Neural progenitor cell (in vitro differentiated cells): ENCODE measurements around the gene AIP. TPM values are rescaled to one million over a fixed set of nuclear protein-coding genes. Genes with fewer than 3 reads are reported as not detected.

ENCODE experiments used
- DNase-seq: peaks from one replicate; pipeline ENCODE4 v3.0.0-alpha.2; 2016; ENCODE audit warnings: low spot score
- H2AFZ ChIP-seq: fragments of 200-600 bp; sonication (generic); replicated peaks from 2 replicates; pipeline ENCODE4 v1.6.1; 2016; ENCODE audit warnings: antibody characterized with exemption
- H3F3A ChIP-seq: fragments of 200-600 bp; sonication (generic); 2 replicates; pipeline ENCODE4 v1.6.1; 2016; ENCODE audit warnings: antibody characterized with exemption, low read depth
- H3K27ac ChIP-seq: fragments of 200-600 bp; sonication (generic); 2 replicates; pipeline ENCODE4 v1.5.1; 2016; ENCODE audit warnings: mild to moderate bottlenecking
- H3K27me3 ChIP-seq: fragments of 200-600 bp; sonication (generic); 2 replicates; pipeline ENCODE4 v1.6.1; 2016; ENCODE audit warnings: mild to moderate bottlenecking, moderate library complexity
- H3K36me3 ChIP-seq: fragments of 200-600 bp; sonication (generic); 2 replicates; pipeline ENCODE4 v1.5.1; 2016
- H3K4me1 ChIP-seq: fragments of 200-600 bp; sonication (generic); 2 replicates; pipeline ENCODE4 v1.6.1; 2016; ENCODE audit warnings: mixed run types
- H3K4me2 ChIP-seq: fragments of 200-600 bp; sonication (generic); 2 replicates; pipeline ENCODE4 v1.6.1; 2016
- H3K4me3 ChIP-seq: fragments of 200-600 bp; sonication (generic); 2 replicates; pipeline ENCODE4 v1.5.1; 2016
- H3K79me2 ChIP-seq: fragments of 200-600 bp; sonication (generic); 2 replicates; pipeline ENCODE4 v1.6.1; 2016; ENCODE audit warnings: low read depth
- H3K9ac ChIP-seq: fragments of 200-600 bp; sonication (generic); 2 replicates; pipeline ENCODE4 v1.6.1; 2016
- H3K9me3 ChIP-seq: fragments of 200-600 bp; sonication (generic); 2 replicates; pipeline ENCODE4 v1.5.1; 2016; ENCODE audit warnings: low read depth
- H4K20me1 ChIP-seq: fragments of 200-600 bp; sonication (generic); 2 replicates; pipeline ENCODE4 v1.6.1; 2016; ENCODE audit warnings: low read depth
- H3K27ac Mint-ChIP-seq: 3 replicates; pipeline ENCODE4 v1.8.0; 2021; ENCODE audit warnings: mixed read lengths
- H3K27me3 Mint-ChIP-seq: 2 replicates; pipeline ENCODE4 v1.8.0; 2022; ENCODE audit warnings: low read depth, mild to moderate bottlenecking, inconsistent platforms, moderate library complexity, mixed read lengths; ENCODE audit not compliant: insufficient read depth
- H3K36me3 Mint-ChIP-seq: 3 replicates; pipeline ENCODE4 v1.8.0; 2021; ENCODE audit warnings: mixed read lengths
- H3K4me1 Mint-ChIP-seq: 3 replicates; pipeline ENCODE4 v1.8.0; 2021; ENCODE audit warnings: mixed read lengths
- H3K4me3 Mint-ChIP-seq: 3 replicates; pipeline ENCODE4 v1.8.0; 2021; ENCODE audit warnings: mild to moderate bottlenecking, moderate library complexity, mixed read lengths
- H3K9me3 Mint-ChIP-seq: 3 replicates; pipeline ENCODE4 v1.8.0; 2020; ENCODE audit warnings: mixed read lengths
- CTCF ChIP-seq: fragments of 200-600 bp; sonication (generic); IDR thresholded peaks from 2 replicates; pipeline ENCODE4 v1.5.1; 2017; ENCODE audit warnings: antibody characterized with exemption, mild to moderate bottlenecking
- EZH2 ChIP-seq: fragments of 200-600 bp; sonication (generic); IDR thresholded peaks from 2 replicates; pipeline ENCODE4 v1.6.1; 2017; ENCODE audit warnings: antibody characterized with exemption, mild to moderate bottlenecking, moderate library complexity
- EZH2phosphoT487 ChIP-seq: fragments of 200-600 bp; sonication (generic); IDR thresholded peaks from 2 replicates; pipeline ENCODE4 v1.6.1; 2017; ENCODE audit warnings: antibody characterized with exemption
- total RNA-seq: library from RNA; depleted of rRNA; stranded (reverse); fragments of >200 nt; gene quantifications from 2 replicates; pipeline ENCODE4 v1.2.3, GENCODE V29; 2015; ENCODE audit warnings: low replicate concordance

AIP gene
- total RNA-seq: 20.3 and 38.5 TPM in 2 replicates

GRCh38 chr11:67482827-67483798, at the start of gene AIP:
TSS of gene AIP (plus strand) at chr11:67483026. CDS start at chr11:67483159, 133 bp downstream.
- H3K9me3 ChIP-seq: no peaks in the 10 kb centered on the region
- H3K4me1 ChIP-seq: no peaks in the 10 kb centered on the region
- H3F3A ChIP-seq: no peaks in the 10 kb centered on the region
- H3K4me3 ChIP-seq: peak within 1 kb of the TSS; percentile 39
- DNase-seq: peak; percentile 99
- Mint-ChIP-seq H3K4me1 (peaks cover 36% of the 10 kb centered on the region), H3K27ac (peak within 1 kb of the TSS; percentile 100), H3K36me3 (peaks cover 12% of the 10 kb centered on the region), H3K4me3 (peak within 1 kb of the TSS; percentile 92), H3K27me3 (peaks cover 8% of the 10 kb centered on the region), H3K9me3 (peaks cover under 1% of the 10 kb centered on the region)
- TF ChIP-seq EZH2: no peak
- TF ChIP-seq EZH2phosphoT487: no peak
- no peak for TF ChIP-seq CTCF
- H3K27me3 ChIP-seq: peaks cover 11% of the 10 kb centered on the region
- H3K79me2 ChIP-seq: peaks cover 11% of the 10 kb centered on the region
- H3K27ac ChIP-seq: no peak within 1 kb of the TSS
- peak within 1 kb of the TSS; percentile 68 for H3K4me2 ChIP-seq
- H4K20me1 ChIP-seq: no peaks in the 10 kb centered on the region
- H3K9ac ChIP-seq: no peak within 1 kb of the TSS
- no peaks in the 10 kb centered on the region for H3K36me3 ChIP-seq
- H2AFZ ChIP-seq: peak within 1 kb of the TSS; percentile 84

DNA sequence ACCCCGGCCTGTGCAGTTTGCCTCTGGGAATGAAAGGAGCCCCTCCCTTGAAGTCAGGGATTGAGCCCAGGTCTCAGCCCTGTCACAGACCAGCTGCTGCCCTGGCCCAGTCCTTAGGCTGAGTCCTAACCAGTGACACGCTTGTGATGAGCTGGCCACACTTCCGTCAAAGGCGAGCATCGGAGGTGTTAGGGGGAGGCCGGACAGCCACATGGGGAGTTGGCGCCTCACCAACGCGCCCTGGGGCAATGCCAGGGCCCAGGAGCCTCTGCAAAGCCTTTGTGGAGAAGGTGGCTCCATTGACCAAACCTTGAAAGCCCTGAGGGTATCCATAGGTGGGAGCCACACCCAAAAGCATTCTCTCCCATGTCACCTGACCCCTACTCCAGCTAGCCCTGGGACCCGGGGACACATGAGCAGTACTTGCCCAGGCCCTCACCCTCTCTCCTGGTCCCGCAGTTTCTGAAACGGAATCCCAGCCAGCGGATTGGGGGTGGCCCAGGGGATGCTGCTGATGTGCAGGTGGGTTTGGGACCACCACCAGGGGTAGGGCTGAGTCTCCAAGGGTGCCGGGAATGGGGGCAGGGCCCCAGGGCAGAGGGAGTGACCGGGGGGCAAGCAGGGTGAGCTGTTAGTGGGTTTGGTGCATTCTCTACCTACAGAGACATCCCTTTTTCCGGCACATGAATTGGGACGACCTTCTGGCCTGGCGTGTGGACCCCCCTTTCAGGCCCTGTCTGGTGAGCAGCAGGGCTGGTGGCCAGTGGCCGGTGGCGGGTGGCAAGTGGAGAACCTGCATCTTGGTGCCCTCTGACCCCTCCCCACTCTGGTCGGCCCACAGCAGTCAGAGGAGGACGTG, 49.1 kb upstream of the AIP start:
- Histone ChIP-seq H3K4me2 (no peak overlapping the region), H3K27ac (no peak overlapping the region), H3K36me3 (no peaks in the 10 kb centered on the region), H3K4me3 (no peak overlapping the region), H3K9me3 (no peaks in the 10 kb centered on the region), H3K27me3 (no peaks in the 10 kb centered on the region), H3F3A (no peaks in the 10 kb centered on the region), H3K79me2 (peaks cover 8% of the 10 kb centered on the region), H3K9ac (no peak overlapping the region), H4K20me1 (no peaks in the 10 kb centered on the region), H2AFZ (no peak overlapping the region), H3K4me1 (peaks cover 4% of the 10 kb centered on the region)
- Mint-ChIP-seq H3K4me3 (no peak overlapping the region), H3K4me1 (peaks cover 7% of the 10 kb centered on the region), H3K9me3 (no peaks in the 10 kb centered on the region), H3K36me3 (peaks cover 12% of the 10 kb centered on the region), H3K27me3 (peaks cover 2% of the 10 kb centered on the region), H3K27ac (no peak overlapping the region)
- DNase-seq: no peak
- TF ChIP-seq CTCF (no peak), EZH2 (no peak)

DNA sequence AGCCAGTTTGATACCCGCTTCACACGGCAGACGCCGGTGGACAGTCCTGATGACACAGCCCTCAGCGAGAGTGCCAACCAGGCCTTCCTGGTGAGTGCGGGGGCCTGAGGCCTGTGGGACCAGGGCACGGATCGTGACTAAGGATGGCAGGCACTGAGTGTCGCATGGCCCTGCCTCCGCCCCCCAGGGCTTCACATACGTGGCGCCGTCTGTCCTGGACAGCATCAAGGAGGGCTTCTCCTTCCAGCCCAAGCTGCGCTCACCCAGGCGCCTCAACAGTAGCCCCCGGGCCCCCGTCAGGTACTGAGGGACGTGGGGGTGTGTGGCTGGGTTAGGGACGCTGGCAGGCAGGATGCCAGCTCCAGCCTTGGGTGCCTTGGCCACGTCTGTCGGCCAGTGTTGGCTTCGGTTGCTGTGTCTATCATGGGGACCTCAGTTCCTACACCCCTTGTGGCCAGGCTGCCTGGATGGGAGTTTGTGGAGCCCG, 48.4 kb upstream of the AIP start:
- no peaks in the 10 kb centered on the region for H3K9me3 ChIP-seq
- H4K20me1 ChIP-seq: no peaks in the 10 kb centered on the region
- DNase-seq: no peak
- Mint-ChIP-seq H3K9me3 (no peaks in the 10 kb centered on the region), H3K4me1 (peaks cover 7% of the 10 kb centered on the region), H3K36me3 (peaks cover 16% of the 10 kb centered on the region), H3K4me3 (no peak overlapping the region), H3K27ac (no peak overlapping the region), H3K27me3 (peaks cover 2% of the 10 kb centered on the region)
- H3K79me2 ChIP-seq: peaks cover 1% of the 10 kb centered on the region
- TF ChIP-seq EZH2phosphoT487: no peak
- TF ChIP-seq EZH2: no peak
- TF ChIP-seq CTCF: no peak
- no peaks in the 10 kb centered on the region for H3K27me3 ChIP-seq
- no peak overlapping the region for H3K4me2 ChIP-seq
- no peak overlapping the region for H2AFZ ChIP-seq
- H3F3A ChIP-seq: no peaks in the 10 kb centered on the region
- H3K9ac ChIP-seq: no peak overlapping the region
- H3K4me1 ChIP-seq: no peaks in the 10 kb centered on the region
- H3K27ac ChIP-seq: no peak overlapping the region
- no peak overlapping the region for H3K4me3 ChIP-seq
- H3K36me3 ChIP-seq: no peaks in the 10 kb centered on the region
